NOMO-1 (cell line): Measurements from ENCODE around the gene PPT2.
"Not testable (repeated sequence)": the region's sequence is repeated elsewhere in the genome, so short reads cannot be mapped to it uniquely, and the experiment has no call there.

Experiments
- DNase-seq, 2 experiments: peaks; one replicate each; lab custom pipeline; 2025; ENCODE audit not compliant: unreplicated experiment in 2 of 2; lab: John Stamatoyannopoulos, UW

PPT2 gene

DNA sequence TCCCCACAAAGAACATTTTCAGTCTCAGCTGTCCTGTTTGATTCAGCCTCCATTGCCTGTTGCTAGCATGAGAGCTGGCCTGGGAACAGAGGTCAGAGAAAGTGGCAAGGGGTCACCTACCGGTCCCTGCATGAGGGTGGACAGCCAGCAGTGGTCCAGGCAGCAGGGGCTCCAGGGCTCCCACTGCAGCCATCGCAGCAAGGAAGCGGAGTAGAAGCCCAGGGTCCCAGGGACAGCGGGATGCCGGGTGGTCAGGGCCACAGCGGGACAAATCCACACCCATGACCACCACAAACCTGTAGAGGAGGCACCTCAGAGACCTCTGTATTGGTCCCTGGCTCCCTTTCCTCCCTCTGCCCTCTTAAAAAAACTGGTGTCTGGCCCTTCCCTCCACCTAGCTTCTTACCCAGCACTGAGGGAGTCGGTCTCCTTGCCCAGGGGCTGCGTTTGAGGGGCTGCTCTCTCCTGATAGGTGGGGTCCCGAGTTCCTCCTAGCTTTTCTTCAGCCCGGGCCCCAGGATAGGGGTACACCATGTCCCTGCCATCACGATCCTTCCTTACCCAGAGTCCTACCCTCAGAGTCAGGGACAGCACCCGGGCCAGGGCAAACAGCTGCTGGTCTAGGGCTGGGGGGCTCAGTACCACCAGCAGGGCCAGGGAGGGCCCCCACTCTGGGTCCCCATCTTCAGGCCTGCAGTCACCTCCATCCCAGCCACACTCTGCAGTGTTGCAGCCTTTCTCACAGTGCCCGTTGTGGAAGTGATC is 47.0 kb downstream of the PPT2 start:
- no peak for DNase-seq

GRCh38 chr6:32202186-32202585 is 48.2 kb downstream of the PPT2 start:
- no peak for DNase-seq

DNA sequence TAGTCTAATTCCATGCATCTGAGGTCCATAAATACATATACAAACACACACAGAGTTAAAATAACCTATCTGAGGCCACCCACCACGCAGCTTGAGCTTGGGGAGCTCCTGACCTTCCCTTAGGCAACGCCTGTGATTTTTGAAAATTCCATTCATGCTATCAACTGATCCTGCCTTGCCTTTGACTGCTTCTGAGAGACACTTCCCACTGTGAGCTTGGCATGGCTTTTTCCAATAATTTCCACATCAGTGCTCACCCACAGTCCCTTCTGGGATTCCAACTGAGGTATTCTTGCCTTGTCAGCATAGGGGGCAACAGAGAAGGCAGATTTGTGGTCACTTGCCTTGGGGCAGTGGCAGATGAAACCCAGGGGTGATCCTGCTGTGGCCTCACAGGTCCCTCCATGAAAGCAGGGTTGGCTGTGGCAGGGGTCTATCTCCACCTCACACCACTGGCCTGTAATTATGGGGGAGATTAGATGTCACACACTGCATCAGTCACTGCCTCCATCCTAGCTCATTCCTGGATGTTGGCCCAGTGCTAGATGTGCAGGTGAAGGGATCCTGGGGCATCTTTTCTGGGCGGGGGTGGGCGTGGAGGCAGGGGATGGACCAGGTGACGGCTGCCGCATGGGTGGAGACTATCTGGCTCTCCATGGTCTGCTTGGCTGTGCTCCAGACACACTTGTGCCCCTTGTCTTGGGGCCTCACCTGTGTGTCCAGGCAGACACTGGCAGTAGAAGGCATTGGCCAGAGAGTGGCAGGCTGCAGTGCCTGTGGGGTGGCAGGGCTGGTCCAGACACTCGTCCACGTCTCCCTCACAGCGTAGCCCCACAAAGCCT is 49.7 kb downstream of the PPT2 start:
- DNase-seq = no peak

DNA sequence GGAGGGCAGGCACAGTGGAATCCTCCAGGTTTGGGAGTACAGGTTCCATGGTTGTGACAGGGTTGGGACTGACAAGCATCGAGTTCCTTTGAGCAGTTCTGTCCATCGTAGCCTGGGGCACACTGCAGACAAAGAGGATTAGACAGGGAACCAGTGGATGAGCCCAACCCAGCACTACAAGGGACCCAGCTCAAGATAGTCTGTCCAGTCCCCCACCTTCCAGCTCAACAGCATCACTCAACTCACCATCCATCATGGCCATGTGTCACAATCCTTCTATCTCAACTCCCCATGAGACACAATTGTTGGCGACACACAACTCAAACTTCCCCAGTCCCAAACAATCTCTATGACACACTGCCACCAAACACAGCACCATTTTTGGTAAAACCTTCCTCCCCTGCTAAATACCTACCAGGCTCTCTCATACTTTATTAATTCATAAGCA is 50.4 kb downstream of the PPT2 start:
- DNase-seq = no peak

- no peak for DNase-seq
Observed at GRCh38 chr6:32208996-32209395, 55.1 kb downstream of the PPT2 start.

DNA sequence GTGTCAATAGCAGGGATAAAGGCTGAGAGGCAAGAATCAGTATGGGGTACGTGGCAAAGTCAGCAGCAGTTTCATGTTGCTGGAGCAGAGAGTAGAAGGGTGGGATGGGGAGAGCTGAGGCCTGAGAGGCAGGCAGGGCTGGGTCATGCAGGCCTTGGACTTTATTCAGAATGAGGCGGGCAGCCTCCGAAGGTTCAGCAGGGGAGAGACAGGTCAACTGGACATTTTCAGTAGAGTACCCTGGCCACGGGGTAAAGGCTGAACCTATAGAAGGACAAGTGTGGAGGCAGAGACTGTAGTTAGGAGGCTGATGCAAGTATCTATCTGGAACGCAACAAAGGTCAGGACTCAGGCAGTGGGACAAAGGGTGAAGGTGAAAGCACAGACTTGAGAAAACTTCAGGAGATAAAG is 56.3 kb downstream of the PPT2 start:
- no peak for DNase-seq

- DNase-seq = not testable (repeated sequence)
Observed at GRCh38 chr6:32211432-32211831, 57.5 kb downstream of the PPT2 start.

GRCh38 chr6:32212076-32212760 is 58.3 kb downstream of the PPT2 start:
- DNase-seq = no peak
